Measurements from ENCODE around the gene PLA2G3. TPM values are rescaled to one million over a fixed set of nuclear protein-coding genes. Genes with fewer than 3 reads are reported as not detected.
"Not testable (repeated sequence)": the region's sequence is repeated elsewhere in the genome, so short reads cannot be mapped to it uniquely, and the experiment has no call there.

Gene PLA2G3
- total RNA-seq, 4 donors from 2014 or later = not detected

DNA sequence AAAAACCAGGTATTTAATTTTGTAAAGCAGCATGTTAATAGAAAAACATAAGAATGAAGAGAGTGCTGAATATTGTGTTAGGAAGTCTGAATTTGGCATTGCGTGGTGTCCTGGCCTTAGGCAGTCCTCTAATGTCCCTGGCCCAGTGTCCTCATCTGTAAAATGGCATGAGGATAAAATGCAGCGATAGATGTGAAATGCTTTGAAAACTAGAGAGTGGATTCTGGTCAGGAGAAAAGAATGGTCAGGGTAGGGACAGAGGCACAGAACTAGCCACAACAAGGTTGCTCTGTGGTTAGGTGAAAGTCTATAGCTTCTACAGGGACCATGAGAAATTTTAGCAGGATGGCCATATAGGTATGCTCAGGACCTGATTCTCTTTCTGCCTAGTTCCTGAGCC is 38.6 kb upstream of the PLA2G3 start:
- H3K4me3 ChIP-seq = no peak overlapping the region

DNA sequence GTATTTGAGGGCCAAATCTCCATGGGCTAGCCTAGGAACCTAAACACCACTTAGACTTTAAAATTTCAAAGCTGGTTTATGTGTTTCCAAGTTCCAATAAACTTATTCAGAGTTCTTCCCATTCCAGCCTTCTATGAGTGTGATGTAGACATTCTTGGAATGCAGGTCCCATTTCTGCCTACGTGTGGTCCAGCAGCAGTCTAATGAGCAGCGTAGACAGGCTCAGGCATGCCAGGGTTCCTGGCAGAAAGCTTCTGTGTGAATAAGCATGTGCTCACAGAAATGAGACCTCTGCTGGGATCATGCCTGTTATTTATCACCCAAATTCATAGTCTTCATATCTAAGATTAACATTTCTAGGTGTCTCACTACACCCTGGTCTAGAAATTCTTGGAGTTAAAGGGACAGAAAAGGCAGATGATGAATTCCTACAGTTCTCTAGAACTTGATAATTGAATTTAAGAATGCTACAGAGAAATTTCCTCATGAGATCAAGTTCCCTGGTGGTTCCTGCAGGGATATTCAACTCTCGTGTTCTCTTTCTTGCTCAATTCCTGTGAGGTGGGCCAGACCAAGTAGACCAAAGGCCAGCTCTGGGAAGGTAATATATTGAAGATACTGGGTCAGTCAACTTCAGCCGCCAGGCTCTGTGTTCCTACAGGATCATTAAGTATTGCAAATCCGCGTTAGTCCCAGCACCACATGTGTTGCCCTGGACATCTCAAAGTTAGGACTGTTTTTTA is 37.3 kb upstream of the PLA2G3 start:
- H3K36me3 ChIP-seq = peaks cover 0 to 21% (median 0%) of the 10 kb centered on the region in 3 donors
- H3K27ac ChIP-seq = no peak overlapping the region
- TF ChIP-seq, protein P1, sequence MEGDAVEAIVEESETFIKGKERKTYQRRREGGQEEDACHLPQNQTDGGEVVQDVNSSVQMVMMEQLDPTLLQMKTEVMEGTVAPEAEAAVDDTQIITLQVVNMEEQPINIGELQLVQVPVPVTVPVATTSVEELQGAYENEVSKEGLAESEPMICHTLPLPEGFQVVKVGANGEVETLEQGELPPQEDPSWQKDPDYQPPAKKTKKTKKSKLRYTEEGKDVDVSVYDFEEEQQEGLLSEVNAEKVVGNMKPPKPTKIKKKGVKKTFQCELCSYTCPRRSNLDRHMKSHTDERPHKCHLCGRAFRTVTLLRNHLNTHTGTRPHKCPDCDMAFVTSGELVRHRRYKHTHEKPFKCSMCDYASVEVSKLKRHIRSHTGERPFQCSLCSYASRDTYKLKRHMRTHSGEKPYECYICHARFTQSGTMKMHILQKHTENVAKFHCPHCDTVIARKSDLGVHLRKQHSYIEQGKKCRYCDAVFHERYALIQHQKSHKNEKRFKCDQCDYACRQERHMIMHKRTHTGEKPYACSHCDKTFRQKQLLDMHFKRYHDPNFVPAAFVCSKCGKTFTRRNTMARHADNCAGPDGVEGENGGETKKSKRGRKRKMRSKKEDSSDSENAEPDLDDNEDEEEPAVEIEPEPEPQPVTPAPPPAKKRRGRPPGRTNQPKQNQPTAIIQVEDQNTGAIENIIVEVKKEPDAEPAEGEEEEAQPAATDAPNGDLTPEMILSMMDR (IDR thresholded peaks at IDR 0.05) = no peak
- TF ChIP-seq POLR2A (IDR thresholded peaks at IDR 0.05) = no peak
- H3K27me3 ChIP-seq = no peaks in the 10 kb centered on the region
- H3K4me1 ChIP-seq = peaks cover 0 to 6% (median 0%) of the 10 kb centered on the region in 4 donors
- H3K4me3 ChIP-seq = no peak overlapping the region
- DNase-seq = peak in 1 of 3 donors; percentile 33
- no peaks in the 10 kb centered on the region for H3K9me3 ChIP-seq

More for the DNA sequence above, 38.6 kb upstream of the PLA2G3 start:
- Histone ChIP-seq H3K27ac (no peak overlapping the region), H3K27me3 (no peaks in the 10 kb centered on the region), H3K4me1 (no peaks in the 10 kb centered on the region), H3K9me3 (no peaks in the 10 kb centered on the region), H3K36me3 (peaks cover 0 to 29% (median 0%) of the 10 kb centered on the region in 3 donors)
- TF ChIP-seq, protein P1 (IDR thresholded peaks at IDR 0.05) = no peak
- no peak for TF ChIP-seq POLR2A (IDR thresholded peaks at IDR 0.05)
- DNase-seq = no peak

DNA sequence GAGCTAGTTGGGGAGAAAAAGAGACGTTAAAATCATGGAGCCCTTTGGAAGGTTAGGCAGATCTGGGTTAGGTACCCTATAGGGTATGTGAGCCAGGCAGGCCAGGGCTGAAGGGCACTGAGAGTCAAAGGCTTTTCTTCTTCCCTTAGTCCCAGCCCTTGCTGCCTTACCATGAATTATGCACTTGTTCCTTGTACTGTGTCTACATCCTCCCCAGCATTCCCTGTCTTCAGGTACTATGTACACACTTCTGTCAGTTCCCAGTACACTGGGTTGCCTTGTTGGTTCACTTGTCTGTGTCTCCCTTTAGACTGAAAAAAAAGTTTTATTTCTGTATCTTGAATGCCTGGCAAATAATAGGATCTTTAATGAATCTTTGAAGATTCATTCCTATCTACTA is 36.6 kb upstream of the PLA2G3 start:
- Histone ChIP-seq H3K27ac (no peak overlapping the region), H3K9me3 (no peaks in the 10 kb centered on the region), H3K4me1 (peaks cover 0 to 6% (median 0%) of the 10 kb centered on the region in 4 donors), H3K27me3 (no peaks in the 10 kb centered on the region), H3K36me3 (peaks cover 0 to 21% (median 0%) of the 10 kb centered on the region in 3 donors), H3K4me3 (no peak overlapping the region)
- peak in 1 of 3 donors; percentile 21 for DNase-seq
- TF ChIP-seq, protein P1 (IDR thresholded peaks at IDR 0.05) = no peak
- no peak for TF ChIP-seq POLR2A (IDR thresholded peaks at IDR 0.05)

DNA sequence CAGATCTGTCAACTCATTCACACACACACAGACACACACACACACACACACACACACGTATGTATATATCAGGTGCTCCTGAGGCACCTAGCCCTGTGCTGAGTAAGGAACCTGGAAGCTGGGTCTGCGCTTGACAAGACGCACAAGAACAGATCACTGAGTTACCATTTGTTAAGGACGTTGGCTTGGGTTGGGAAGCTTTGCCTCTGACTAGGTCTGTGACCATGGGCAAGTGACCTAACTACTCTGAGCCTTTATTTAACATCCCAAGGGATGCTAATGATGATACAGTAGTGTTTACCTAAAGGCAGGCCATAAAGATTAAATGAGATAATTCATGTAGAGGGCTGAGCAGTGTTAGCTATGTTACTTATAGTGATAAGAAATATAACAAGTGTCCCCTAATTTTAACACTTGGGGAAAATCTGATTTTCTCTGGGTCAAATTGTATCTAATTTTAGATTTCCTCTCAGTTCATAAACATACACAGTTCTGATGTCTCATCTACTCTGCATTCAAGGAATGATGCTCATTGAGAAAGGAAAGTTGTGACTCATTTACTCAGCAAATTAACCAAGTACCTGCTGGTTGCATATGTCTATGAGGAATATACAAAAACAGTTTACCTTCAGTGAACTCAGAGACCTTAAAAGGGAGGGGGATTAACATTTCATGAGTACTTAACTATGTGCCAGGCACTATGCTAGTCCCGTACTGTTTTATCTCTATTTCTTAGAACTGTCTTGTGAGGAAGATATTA is 33.3 kb upstream of the PLA2G3 start:
- no peaks in the 10 kb centered on the region for H3K9me3 ChIP-seq

GRCh38 chr22:31171734-31172133 is 31.4 kb upstream of the PLA2G3 start:
- not testable (repeated sequence) for H3K4me1 ChIP-seq, H3K27ac ChIP-seq, H3K27me3 ChIP-seq, H3K36me3 ChIP-seq, H3K9me3 ChIP-seq, H3K4me3 ChIP-seq
- DNase-seq = peak in 1 of 3 donors; percentile 40

More for the DNA sequence above, 33.3 kb upstream of the PLA2G3 start:
- H3K4me3 ChIP-seq = no peak overlapping the region
- TF ChIP-seq POLR2A (IDR thresholded peaks at IDR 0.05) = no peak
- TF ChIP-seq, protein P1 (IDR thresholded peaks at IDR 0.05) = no peak
- peak overlapping the region in 2 of 4 donors; percentile 51 to 73 for H3K27ac ChIP-seq
- no peaks in the 10 kb centered on the region for H3K27me3 ChIP-seq
- peaks cover 0 to 21% (median 0%) of the 10 kb centered on the region in 3 donors for H3K36me3 ChIP-seq
- peaks cover 0 to 6% (median 0%) of the 10 kb centered on the region in 4 donors for H3K4me1 ChIP-seq
- DNase-seq = peak in 1 of 3 donors; percentile 30

- Histone ChIP-seq H3K36me3 (peaks cover 0 to 8% (median 0%) of the 10 kb centered on the region in 3 donors), H3K27me3 (no peaks in the 10 kb centered on the region), H3K4me3 (no peak overlapping the region), H3K27ac (no peak overlapping the region), H3K9me3 (no peaks in the 10 kb centered on the region), H3K4me1 (peaks cover 0 to 6% (median 0%) of the 10 kb centered on the region in 4 donors)
- TF ChIP-seq, protein P1 (IDR thresholded peaks at IDR 0.05) = no peak
- no peak for TF ChIP-seq POLR2A (IDR thresholded peaks at IDR 0.05)
- DNase-seq = peak in 1 of 3 donors; percentile 22
Measured at GRCh38 chr22:31170971-31171370, 30.7 kb upstream of the PLA2G3 start.
